HG02642 (cell line): Measurements from ENCODE around the gene TMEM245.
"Not testable (repeated sequence)": the region's sequence is repeated elsewhere in the genome, so short reads cannot be mapped to it uniquely, and the experiment has no call there.

Experiments used
- ATAC-seq: cut with Tn5 transposase; IDR thresholded peaks from one replicate; pipeline ENCODE4 v1.9.1; 2021; ENCODE audit warnings: mild to moderate bottlenecking; ENCODE audit not compliant: unreplicated experiment, poor library complexity

The TMEM245 gene

DNA sequence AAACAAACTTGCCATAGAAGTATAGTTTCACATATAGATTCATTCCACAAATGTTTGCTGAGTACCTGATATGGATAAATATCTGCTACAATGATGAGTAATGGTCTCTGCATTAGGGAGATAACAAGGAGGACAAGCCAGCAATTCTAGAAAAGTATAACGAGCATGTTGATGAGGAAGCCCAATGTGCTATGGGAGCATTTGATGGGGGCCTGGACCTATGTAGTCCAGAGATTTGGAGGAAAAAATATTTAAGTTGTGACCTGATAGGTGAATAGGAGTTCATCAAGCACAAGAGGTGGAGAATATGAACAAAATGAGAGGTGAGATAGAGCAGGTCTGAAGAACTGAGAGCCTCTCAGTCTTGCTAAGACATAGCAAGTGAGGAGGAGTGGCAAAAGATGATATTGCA lies 14.4 kb upstream of the TMEM245 start:
- ATAC-seq, result no peak

DNA sequence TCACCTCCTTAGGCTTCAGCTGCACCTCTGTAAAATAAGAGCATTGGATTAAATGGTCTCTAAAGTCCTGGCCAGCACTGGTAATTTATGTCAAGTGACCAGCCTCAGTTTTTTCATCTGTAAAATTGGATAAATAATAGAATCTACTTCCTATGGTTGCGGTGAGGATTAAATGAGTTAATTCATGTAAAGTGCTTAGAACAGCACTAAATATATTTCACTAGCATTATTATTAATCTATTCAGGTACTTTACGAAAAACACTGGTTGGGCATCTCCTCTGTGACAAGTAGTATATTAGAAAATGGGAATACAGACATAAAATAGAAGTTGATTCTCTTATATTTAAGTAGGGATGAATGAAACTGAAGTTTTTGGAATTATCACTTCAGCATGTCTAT lies 13.8 kb upstream of the TMEM245 start:
- no peak for ATAC-seq

DNA sequence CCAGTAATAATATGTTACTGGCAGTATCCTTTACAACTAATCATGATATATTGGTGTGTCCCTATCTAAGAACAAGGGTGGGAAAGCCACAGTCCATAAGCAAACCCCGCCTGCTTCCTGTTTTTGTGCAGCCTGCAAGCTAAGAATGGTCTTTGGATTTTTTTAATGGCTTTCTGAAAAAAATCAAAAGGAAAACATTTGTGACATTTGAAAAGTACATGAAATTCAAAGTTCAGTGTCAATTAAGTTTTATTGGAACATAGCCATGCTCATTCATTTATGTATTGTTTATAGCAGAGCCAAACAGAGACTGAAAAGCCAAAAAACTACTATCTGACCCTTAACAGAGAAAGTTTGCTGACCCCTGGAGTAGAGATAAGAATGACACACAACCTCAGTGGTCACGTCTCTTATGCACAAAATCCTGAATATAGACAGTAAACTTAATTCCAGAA lies 12.8 kb upstream of the TMEM245 start:
- ATAC-seq, result no peak

DNA sequence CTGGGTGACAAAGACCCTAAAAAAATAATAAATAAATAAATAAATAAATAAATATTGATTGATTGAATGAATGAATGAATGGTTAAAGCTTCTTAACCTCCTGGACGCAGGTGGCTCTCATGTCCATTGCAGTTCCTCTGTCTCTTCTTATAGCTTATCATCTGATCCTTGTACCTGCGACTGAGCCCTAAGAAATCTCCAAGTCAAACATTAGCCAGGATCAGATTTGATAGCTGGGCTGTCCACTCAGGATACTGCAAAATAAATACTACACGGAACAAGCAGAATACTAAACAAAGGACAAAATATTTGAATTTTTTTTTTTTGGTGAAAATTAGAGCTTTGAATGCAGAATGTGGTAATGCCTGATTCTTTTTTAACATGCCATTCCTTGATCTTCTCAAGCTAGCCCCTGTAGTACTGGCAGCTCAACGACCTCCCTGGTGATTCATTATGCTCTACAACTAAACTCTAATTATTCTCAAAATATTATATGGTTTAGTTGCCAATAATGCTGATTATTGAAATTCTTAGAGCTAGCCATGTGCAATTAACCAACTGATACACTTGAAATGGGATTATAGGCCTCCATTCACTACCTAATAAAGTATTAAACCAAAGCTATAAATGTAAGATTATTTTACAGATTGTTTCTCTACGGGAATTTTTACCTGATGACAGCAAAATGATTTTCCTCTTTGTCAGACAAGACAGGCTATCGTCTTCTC lies 9.9 kb upstream of the TMEM245 start:
- ATAC-seq, result no peak

DNA sequence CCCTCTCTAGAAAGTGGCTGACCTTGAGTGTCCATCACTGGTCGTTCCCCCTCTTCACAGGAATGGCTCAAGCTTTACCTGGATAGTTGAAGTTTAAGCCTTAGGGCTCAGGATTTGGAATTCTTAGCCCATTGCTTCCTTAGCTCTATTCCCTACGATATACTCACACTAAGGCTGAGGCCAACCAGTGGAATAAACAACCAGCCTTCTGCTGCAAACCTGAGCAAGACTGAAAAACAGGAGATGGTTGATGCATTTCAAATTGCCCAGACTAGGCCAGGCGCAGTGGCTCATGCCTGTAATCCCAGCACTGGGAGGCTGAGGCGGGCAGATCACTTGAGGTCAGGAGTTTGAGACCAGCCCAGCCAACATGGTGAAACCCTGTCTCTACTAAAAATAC lies 6.9 kb upstream of the TMEM245 start:
- ATAC-seq, result not testable (repeated sequence)

DNA sequence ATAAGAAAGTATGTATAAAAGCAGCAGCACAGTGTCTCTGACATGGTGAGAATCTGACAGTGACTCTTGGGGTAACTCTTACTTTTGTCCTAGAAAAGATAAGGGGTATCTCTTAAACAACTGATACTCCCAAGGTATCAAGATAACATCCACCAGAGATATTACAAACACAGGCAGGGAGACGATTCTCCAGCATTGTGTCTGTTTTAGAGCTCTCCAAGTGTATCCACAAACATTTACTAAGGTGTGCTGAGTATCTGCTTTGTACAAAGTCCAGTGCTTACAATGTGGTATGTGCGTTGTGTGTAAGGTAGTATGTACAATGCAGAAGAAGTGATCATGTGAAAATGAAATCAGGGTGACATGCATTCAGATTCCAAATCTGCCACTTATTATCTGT lies 4.4 kb upstream of the TMEM245 start:
- ATAC-seq, result no peak

DNA sequence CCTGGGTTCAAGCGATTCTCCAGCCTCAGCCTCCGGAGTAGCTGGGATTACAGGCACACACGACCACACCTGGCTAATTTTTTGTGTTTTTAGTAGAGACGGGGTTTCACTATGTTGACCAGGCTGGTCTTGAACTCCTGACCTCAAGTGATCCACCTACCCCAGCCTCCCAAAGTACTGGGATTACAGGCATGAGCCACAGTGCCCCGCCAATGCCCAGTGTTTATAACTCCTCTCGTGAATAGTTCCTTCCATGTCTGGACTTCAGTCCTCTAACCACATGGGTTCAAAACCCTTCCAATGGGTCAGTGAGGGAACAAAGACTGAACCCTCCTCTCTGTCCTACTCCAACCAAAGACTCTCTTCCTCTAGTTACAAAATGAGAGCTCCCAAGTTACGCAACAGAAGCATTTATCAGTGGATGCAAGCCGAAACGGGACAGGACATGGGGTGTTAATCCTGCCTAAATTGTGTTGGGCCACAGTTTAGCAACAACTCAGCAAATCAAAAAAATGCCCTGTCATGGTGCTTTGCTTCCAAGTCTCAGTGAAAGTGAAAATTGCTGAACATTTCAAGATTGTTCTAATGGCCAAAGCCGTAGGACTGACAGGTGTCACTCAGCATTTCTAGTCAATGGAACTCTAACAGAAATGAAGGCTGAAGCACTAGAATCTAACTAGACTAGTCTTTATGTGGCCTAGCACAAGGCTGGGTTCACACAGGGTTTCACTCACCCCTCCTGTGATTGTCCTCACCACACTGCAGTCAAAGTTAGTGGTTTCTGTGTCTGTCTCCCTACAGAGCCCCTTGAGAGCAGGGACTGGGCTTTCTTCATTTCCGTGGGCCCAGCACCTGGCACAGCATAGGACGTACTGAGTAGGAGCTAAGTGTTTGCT lies 3.2 kb upstream of the TMEM245 start:
- ATAC-seq, result peak; percentile 25

DNA sequence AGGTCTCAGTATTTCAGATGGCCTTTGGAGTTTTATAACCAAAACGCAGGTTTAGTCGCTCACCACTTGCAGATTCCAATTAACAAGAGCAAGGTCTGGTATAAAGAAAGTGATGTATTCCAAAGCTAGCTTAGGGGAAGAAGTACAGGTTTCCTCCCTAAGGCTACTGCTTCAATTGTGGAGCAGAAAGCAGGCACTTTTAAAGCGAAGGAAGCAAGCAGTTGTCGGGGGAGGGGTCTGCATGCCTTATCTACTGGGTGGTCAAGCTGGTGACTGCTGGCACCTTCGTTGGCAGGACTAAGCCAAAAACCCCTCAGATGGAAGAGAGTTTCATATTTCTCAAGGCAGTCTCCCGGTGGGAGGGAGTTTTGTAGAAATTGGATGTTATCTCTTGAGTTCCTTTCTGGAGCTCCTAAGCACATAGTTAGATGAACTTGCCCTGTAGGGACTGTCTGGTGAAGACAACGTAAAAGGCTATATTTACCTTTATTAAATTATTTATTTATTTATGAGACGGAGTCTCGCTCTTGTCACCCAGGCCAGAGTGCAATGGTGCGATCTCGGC lies 1.6 kb upstream of the TMEM245 start:
- no peak for ATAC-seq

DNA sequence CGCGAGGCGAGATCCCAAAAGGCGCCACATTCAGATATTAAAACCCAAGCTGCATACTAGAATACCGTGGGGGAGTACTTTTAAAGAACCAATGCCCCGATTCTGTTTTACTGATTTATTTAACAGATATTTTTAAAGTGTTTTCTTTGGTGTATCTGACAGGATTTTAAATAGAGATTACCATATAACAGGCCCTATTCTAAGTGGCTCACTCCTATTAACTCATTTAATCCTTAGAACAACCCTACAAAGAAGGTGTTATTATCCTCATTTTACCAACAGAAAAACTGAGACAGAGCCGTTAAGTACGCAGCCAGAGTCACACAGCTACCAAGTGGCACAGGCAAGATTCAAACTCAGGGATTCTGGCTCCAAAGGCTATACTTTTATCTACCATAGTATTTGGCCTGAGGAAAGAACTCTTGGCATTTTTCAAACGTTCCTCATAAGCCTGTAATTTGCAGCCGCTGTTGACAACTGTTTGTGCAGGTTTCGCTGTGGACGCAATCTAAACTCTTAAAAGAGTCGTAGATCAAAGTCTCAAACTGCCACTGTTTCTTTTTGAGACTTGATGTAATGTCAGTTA lies 550 bp upstream of the TMEM245 start:
- ATAC-seq, result no peak

DNA sequence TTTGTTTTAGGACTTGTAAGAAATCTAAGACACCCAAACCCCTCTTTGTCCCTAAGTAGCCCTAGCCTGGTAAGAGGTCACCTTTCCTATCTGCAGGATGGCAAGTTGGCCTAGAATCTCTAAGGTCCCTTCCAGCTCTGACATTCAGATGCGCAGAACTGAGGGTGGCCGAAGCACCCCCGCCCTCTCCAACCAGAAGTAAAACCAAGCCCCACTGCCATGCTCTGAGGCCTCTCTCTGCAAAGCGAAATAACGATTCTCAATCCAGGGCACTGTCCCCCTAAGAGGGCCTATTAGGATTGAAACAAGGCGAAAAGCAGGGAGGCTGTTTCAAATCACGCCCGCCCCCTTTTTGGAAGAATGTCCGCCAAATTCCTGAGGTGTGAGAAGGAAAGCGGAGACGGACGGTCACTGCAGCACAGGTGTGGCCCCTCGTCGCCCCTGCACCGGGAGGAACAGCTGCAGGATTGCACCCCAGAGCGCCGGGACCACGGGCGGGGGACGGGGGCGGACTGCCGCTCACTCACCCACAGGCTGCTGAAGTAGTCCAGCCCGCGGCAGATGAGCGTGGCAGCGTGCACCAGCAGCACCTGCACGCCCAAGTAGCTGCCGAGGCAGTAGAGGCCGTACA lies 824 bp downstream of the TMEM245 start:
- ATAC-seq, result no peak

DNA sequence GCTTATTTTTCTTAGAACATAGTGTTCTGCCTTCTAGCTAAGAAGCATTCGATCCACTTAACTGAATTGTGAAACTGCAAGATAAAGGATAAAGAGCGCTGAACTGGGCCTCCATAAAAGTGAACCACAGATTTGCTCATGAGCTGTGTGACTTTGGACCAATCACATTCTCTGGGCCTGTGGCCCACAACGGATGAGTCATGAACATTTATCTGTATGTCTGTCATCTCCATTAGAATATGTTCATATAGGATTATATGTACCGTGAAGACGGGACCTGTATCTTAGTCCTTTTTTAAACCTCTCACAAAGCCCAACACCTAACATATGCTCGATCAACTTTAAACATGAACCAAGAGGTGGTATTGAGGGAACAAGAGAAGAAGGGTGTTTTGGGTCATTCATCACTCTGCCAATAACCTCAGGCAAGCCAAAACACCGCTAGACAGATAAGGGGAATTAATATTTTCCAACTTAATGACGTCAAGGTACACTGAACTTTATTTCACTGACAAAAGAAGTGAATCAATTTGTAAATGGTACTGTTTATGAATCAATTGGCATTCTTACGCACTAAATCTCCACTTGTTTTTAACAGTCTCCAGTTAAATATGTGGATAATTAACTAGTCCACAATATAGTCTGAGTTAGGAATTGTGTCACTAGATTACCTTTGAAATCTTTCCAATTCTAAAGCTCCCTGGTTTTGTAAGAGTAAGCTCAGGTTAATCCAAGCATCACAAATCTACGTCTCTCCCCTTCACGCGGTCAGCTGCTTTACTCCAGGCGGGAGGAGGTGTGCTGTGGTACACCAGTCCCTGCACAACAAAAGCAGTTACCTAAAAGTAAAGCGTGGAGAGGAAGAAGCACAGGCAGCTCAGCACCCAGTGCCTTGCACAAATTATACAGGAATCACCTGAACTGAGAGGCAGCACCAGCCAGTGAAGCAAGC lies 1.6 kb downstream of the TMEM245 start:
- no peak for ATAC-seq

DNA sequence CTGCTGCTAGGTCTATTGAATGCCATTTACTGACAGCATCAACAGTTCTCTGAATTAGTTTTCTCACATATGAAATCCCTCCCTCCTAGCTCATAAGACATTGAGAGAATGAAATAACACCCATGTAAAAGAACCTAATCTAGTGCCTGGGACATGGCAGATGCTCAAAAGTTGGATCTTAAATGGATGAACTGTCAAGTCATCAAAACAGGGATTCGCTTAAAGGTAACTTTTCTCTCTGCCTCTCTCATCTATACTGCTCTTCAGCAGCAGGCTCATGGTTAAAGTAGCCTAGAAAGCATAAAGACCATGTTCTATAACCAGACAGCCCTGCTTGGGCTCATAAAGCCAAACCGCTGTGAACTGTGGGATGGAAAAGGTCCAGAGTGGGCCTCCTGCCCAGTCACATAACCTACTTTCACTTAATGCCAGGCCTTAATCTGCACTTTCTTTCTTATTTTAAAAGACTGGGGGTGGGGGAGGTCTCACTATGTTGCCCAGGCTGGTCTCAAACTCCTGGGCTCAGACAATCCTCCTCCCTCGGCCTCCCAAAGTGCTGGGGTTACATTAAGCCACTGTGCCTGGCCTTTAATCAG lies 3.7 kb downstream of the TMEM245 start:
- ATAC-seq, result no peak

DNA sequence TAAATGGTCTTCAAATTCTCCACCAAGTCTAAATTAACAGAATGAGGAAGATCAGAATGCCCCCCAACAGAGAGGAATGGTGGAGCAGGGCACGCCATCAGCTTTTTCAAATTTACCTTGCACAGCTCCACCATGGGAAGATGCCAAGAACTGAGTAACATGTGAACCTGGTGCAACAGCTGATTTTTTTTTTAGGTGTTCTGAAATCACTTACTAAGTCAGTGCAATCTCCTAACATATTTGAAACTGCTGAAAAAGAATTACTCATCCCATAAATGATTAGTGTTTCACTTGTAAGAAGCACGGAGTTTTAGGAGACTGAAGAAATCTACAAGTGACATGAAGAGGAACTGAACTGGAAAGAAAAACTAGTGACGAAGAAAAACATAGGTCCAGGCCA lies 5.1 kb downstream of the TMEM245 start:
- no peak for ATAC-seq

DNA sequence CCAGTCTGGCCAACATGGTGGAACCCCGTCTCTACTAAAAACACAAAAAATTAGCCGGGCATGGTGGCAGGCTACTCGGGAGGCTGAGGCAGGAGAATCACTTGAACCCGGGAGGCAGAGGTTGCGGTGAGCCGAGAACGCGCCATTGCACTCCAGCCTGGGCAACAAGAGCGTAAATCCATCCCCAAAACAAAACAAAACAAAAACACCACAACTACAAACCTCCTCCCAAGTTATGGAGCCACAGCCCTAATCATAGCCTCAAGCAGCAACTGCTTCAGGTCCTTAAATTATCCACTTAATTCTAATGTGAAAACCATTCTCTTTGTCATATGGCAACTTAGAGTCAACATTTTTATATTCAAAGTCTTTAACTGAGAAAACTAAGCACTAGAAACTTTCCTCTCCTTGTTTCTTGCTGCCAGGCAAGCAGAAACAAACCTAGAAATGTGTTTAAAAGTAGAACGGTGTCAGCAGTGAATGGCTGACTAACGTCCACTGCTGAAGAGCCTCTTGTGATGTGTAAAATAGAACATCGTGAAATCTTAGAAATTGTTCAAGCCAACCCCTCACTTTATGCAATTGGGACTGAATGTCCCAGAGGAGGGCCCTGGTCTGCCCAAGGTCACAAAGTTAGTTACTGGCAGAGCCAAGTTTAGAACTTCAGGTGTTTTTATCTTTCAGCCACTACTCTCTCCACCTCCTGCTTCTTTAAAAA lies 5.7 kb downstream of the TMEM245 start:
- ATAC-seq, result no peak

DNA sequence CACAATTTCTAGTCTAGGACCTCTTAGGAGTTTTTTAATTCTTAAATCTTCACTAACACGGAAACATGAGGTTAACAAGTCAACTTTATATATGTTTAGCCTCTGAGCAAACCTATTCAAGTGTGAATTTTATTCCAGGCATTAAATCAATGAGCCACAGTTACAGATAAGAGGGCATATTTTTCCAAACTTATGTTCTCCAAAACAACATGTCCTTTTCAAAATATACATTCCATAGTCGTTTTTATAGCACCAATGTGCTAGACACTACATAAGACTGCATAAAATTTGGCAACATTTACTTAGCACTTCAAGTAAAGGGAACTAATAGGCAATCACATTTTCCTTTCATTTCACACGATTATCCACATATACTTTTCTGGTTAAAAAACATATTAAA lies 6.5 kb downstream of the TMEM245 start:
- ATAC-seq, result no peak

DNA sequence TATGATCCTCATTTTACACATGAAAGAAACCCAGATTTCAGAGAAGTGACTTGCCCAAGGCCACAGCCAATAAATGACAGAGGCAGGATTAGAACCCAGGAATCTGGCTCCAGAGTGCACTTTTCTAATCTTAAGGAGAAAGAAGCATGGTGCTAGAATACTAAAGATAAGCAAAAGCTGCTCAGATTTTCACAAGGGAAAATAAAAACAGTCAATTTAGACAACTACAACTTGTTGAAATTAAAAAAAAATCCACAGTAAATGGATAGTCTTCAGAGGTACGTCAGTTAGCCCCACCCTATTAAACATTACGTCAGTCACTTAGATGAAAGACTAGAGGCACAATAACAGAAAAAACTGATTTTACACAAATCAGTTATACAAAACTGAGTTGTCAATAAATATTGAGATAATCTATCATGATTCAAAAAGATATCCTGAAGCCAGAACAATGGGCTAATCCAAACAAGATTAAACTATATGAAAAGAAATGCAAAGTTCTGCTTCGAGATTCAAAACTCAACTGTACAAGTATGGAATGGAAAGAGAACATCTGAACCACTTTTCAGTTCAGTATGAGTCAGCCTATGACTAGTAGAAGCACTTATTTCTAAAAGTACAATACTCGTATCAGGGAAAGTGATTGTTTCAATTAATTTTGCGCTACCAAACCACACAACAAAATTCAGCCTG lies 9.3 kb downstream of the TMEM245 start:
- peak; percentile 73 for ATAC-seq

DNA sequence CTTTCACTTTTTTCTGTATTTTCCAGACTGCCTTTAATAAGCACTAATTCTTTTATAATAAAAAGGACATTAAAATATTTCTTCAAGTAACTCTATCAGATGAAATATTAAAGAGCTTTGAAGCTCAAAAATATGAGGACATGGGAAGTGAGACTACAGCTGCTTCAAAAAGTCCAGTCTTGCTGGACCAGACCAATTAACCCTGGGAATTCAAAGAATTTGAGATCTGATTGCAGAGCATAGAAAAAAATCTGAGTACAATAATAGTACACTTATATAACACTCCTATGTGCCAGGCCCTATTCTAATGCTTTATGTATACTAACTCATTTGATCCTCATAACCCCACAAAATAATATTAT lies 9.8 kb downstream of the TMEM245 start:
- ATAC-seq, result no peak

DNA sequence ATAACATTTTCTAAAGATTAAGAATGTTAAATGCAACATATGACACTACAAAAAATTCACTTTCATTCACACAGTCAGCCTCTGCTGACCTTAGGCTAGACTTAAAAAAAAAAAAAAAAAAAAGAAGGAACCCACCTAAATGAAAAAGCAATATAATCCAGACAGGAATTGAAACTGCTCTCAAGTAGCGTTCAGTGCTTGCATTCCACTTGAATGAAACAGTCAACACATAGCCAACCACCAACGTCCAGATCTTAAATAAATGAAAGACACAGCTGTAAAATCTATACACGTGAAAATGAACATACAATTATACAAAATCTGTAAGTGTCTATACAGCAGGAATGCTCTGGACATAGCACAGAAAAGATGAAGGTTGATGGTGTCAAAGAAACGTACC lies 11.4 kb downstream of the TMEM245 start:
- no peak for ATAC-seq
